Gastrocnemius medialis (tissue), 4 donors: Measurements from ENCODE around the gene DUOX1. TPM values are rescaled to one million over a fixed set of nuclear protein-coding genes. Genes with fewer than 3 reads are reported as not detected.

Experiments
- ATAC-seq, 2 donors: fragments of 150-250 bp; one replicate each; pipeline ENCODE4 v1.9.1; 2016
- DNase-seq, 2 donors: peaks; one replicate each; pipeline ENCODE4 v3.0.0-alpha.2; 2019
- H3K27ac ChIP-seq, 4 donors: fragments of 200-600 bp; sonication (generic); 1 replicate in 1 of 4; 2 replicates in 3 of 4; pipeline ENCODE4 v1.5.1; 2016 to 2018; ENCODE audit warnings: mild to moderate bottlenecking in 2 of 4, moderate library complexity in 1 of 4
- H3K27me3 ChIP-seq, 3 donors: fragments of 200-600 bp; sonication (generic) in 2 of 3; 1 replicate in 1 of 3; 2 replicates in 2 of 3; pipeline versions ENCODE4 v1.5.1 to v1.6.0; 2016 to 2019; ENCODE audit warnings: mild to moderate bottlenecking in 1 of 3, moderate library complexity in 1 of 3
- H3K36me3 ChIP-seq, 2 donors: fragments of 200-600 bp; sonication (generic) in 1 of 2; one replicate each; pipeline ENCODE4 v1.5.1; 2017 to 2018
- H3K4me1 ChIP-seq, 2 donors: fragments of 200-600 bp; sonication (generic) in 1 of 2; one replicate each; pipeline ENCODE4 v1.5.1; 2016 to 2017; ENCODE audit warnings: mild to moderate bottlenecking in 2 of 2
- H3K4me3 ChIP-seq, 4 donors: fragments of 200-600 bp; sonication (generic) in 3 of 4; 1 replicate in 1 of 4; 2 replicates in 3 of 4; pipeline ENCODE4 v1.5.1; 2016 to 2019; ENCODE audit warnings: mild to moderate bottlenecking in 2 of 4
- H3K9me3 ChIP-seq, 3 donors: fragments of 200-600 bp; sonication (generic) in 2 of 3; 1 replicate in 1 of 3; 2 replicates in 2 of 3; pipeline ENCODE4 v1.5.1; 2016 to 2019
- CTCF ChIP-seq, 5 experiments: fragments of 450-650 bp in 3 of 5; fragments of 200-600 bp in 2 of 5; sonication (generic) in 2 of 5; IDR thresholded peaks in 4 of 5; conservative IDR thresholded peaks in 1 of 5; 1 replicate in 4 of 5; 2 replicates in 1 of 5; pipeline ENCODE4 v1.5.1; 2016 to 2019; ENCODE audit warnings: antibody characterized with exemption in 5 of 5, mild to moderate bottlenecking in 3 of 5, moderate library complexity in 3 of 5
- POLR2A ChIP-seq, 2 donors: fragments of 450-650 bp; IDR thresholded peaks; one replicate each; pipeline ENCODE4 v1.6.1; 2017; ENCODE audit warnings: antibody characterized with exemption in 2 of 2, mild to moderate bottlenecking in 2 of 2, moderate library complexity in 2 of 2
- in situ Hi-C, 4 donors: fragments of 200-750 bp; cut with MboI; loops; one replicate each; pipeline versions ENCODE4 v1.15.0 to v1.8.0; 2017; ENCODE audit warnings: low sequenced_read_pairs in 4 of 4
- intact Hi-C: fragments of 100-400 bp; cut with DNase I; formaldehyde crosslinking; loops from one replicate; pipeline ENCODE4 v1.15.1; 2023; ENCODE audit warnings: low total_unique reads
- total RNA-seq, 4 donors: library from RNA; depleted of rRNA; stranded (reverse); fragments of >200 nt; gene quantifications; one replicate each; pipeline versions ENCODE4 v1.1.0 to v1.2.3, GENCODE V29; 2016

The DUOX1 gene
- total RNA-seq, 4 donors from 2014 or later: 0.07 to 0.56 (median 0.13) TPM; not detected in 1

- ATAC-seq (no peak), DNase-seq (no peak)
- intact Hi-C loops (no loop called here), in situ Hi-C loops (no loop called here)
- Histone ChIP-seq H3K27ac (no peak overlapping the region), H3K36me3 (no peaks in the 10 kb centered on the region), H3K4me3 (no peak overlapping the region), H3K9me3 (no peaks in the 10 kb centered on the region), H3K4me1 (peaks cover 3 to 8% of the 10 kb centered on the region in 2 donors), H3K27me3 (peaks cover 67 to 77% (median 76%) of the 10 kb centered on the region in 3 donors)
- TF ChIP-seq POLR2A (IDR thresholded peaks at IDR 0.05) (no peak), CTCF (IDR thresholded peaks at IDR 0.05 in 4 of 5, conservative IDR thresholded peaks at IDR 0.05 in 1 of 5) (no peak)
These were observed 18.2 kb upstream of the DUOX1 start for GRCh38 chr15:45111390-45112142.

- H3K9me3 ChIP-seq: no peaks in the 10 kb centered on the region
- in situ Hi-C loops: no loop called here
- ATAC-seq: no peak
- TF ChIP-seq CTCF (IDR thresholded peaks at IDR 0.05 in 4 of 5, conservative IDR thresholded peaks at IDR 0.05 in 1 of 5) (no peak), POLR2A (IDR thresholded peaks at IDR 0.05) (no peak)
- DNase-seq: no peak
- peaks cover 73 to 83% (median 82%) of the 10 kb centered on the region in 3 donors for H3K27me3 ChIP-seq
- intact Hi-C loops: no loop called here
- H3K4me1 ChIP-seq: peaks cover 3 to 14% of the 10 kb centered on the region in 2 donors
- peak overlapping the region in 1 of 4 donors; percentile 11 for H3K4me3 ChIP-seq
- H3K36me3 ChIP-seq: no peaks in the 10 kb centered on the region
- no peak overlapping the region for H3K27ac ChIP-seq
These were observed 17.6 kb upstream of the DUOX1 start for GRCh38 chr15:45112143-45112590.

GRCh38 chr15:45112591-45113379 is 17.0 kb upstream of the DUOX1 start:
- no peak for ATAC-seq
- Histone ChIP-seq H3K27ac (no peak overlapping the region), H3K9me3 (no peaks in the 10 kb centered on the region), H3K27me3 (peaks cover 79 to 89% (median 87%) of the 10 kb centered on the region in 3 donors), H3K4me1 (peaks cover 6 to 15% of the 10 kb centered on the region in 2 donors), H3K4me3 (peak overlapping the region in 1 of 4 donors; percentile 11), H3K36me3 (no peaks in the 10 kb centered on the region)
- no peak for TF ChIP-seq CTCF (IDR thresholded peaks at IDR 0.05 in 4 of 5, conservative IDR thresholded peaks at IDR 0.05 in 1 of 5)
- no peak for TF ChIP-seq POLR2A (IDR thresholded peaks at IDR 0.05)
- in situ Hi-C loops (no loop called here), intact Hi-C loops (no loop called here)
- DNase-seq: no peak

- peaks cover 81 to 86% (median 85%) of the 10 kb centered on the region in 3 donors for H3K27me3 ChIP-seq
- H3K4me3 ChIP-seq: no peak overlapping the region
- no peak for TF ChIP-seq POLR2A (IDR thresholded peaks at IDR 0.05)
- no peak for TF ChIP-seq CTCF (IDR thresholded peaks at IDR 0.05 in 4 of 5, conservative IDR thresholded peaks at IDR 0.05 in 1 of 5)
- DNase-seq (no peak), ATAC-seq (no peak)
- in situ Hi-C loops (no loop called here), intact Hi-C loops (no loop called here)
- H3K27ac ChIP-seq: no peak overlapping the region
- peaks cover 7 to 15% of the 10 kb centered on the region in 2 donors for H3K4me1 ChIP-seq
- no peaks in the 10 kb centered on the region for H3K9me3 ChIP-seq
- no peaks in the 10 kb centered on the region for H3K36me3 ChIP-seq
These were observed 16.3 kb upstream of the DUOX1 start for GRCh38 chr15:45113380-45113990.
